Thyroid gland (tissue), 4 donors: ENCODE data around the gene CD3E.

Experiments
- CTCF ChIP-seq, 6 experiments: fragments of 200-600 bp in 3 of 6; fragments of 450-650 bp in 3 of 6; sonication (generic) in 3 of 6; IDR thresholded peaks; one replicate each; pipeline ENCODE4 v1.5.1; 2016 to 2019; ENCODE audit warnings: antibody characterized with exemption in 6 of 6, mild to moderate bottlenecking in 2 of 6, inconsistent platforms in 1 of 6, moderate library complexity in 1 of 6
- POLR2A ChIP-seq, 2 donors: fragments of 450-650 bp; IDR thresholded peaks; one replicate each; pipeline ENCODE4 v1.6.1; 2017; ENCODE audit warnings: antibody characterized with exemption in 2 of 2, mild to moderate bottlenecking in 2 of 2, moderate library complexity in 1 of 2

GRCh38 chr11:118340449-118340848 lies 35.9 kb downstream of the CD3E start:
- TF ChIP-seq CTCF (IDR thresholded peaks at IDR 0.05): no peak
- no peak for TF ChIP-seq POLR2A (IDR thresholded peaks at IDR 0.05)
